DND-41 (cell line): Measurements from ENCODE around the gene COTL1.

Source experiments
- EZH2 ChIP-seq: IDR thresholded peaks from 3 replicates; pipeline ENCODE4 v1.6.1; 2012; ENCODE audit warnings: borderline replicate concordance, low read depth, mild to moderate bottlenecking, moderate library complexity, low read length, inconsistent platforms; ENCODE audit not compliant: severe bottlenecking
- TF ChIP-seq, protein P1 (sequence below): IDR thresholded peaks from 2 replicates; pipeline ENCODE4 v1.5.1; 2012; ENCODE audit warnings: borderline replicate concordance, low read length, moderate library complexity, mild to moderate bottlenecking; ENCODE audit not compliant: poor library complexity, severe bottlenecking; ENCODE audit errors: extremely low read depth

DNA sequence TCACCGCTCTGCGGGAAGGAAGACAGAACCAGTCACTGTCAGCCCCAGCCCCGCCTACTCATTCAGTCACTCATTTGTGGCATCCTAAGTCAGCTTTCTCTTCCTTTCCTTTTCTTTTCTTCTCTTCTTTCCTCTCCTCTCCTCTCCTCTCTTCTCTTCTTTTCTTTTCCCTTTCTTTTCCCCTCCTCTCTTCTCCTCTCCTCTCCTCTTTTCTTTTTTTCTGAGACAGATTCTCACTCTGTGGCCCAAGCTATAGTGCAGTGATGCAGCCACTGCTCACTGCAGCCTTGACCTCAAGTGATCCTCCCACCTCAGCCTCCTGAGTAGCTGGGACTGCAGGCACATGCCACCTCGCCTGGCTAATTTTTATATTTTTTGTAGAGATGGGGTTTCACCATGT lies 19.8 kb upstream of the COTL1 start:
- TF ChIP-seq, protein P1, sequence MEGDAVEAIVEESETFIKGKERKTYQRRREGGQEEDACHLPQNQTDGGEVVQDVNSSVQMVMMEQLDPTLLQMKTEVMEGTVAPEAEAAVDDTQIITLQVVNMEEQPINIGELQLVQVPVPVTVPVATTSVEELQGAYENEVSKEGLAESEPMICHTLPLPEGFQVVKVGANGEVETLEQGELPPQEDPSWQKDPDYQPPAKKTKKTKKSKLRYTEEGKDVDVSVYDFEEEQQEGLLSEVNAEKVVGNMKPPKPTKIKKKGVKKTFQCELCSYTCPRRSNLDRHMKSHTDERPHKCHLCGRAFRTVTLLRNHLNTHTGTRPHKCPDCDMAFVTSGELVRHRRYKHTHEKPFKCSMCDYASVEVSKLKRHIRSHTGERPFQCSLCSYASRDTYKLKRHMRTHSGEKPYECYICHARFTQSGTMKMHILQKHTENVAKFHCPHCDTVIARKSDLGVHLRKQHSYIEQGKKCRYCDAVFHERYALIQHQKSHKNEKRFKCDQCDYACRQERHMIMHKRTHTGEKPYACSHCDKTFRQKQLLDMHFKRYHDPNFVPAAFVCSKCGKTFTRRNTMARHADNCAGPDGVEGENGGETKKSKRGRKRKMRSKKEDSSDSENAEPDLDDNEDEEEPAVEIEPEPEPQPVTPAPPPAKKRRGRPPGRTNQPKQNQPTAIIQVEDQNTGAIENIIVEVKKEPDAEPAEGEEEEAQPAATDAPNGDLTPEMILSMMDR, result no peak
- no peak for TF ChIP-seq EZH2
